Muscle of leg (tissue), 11 donors: Measurements from ENCODE around the gene GRIPAP1. TPM values are rescaled to one million over a fixed set of nuclear protein-coding genes. Genes with fewer than 3 reads are reported as not detected.

ENCODE experiments used
- DNase-seq: peaks from one replicate; pipeline ENCODE4 v3.0.0; 2013
- H3K27ac ChIP-seq: one replicate; pipeline ENCODE4 v1.5.1; 2013; ENCODE audit warnings: mild to moderate bottlenecking, low read length, control low read depth
- H3K27me3 ChIP-seq: one replicate; pipeline ENCODE4 v1.6.1; 2013; ENCODE audit warnings: low read length; ENCODE audit not compliant: control insufficient read depth, insufficient read depth
- H3K36me3 ChIP-seq: one replicate; pipeline ENCODE4 v1.6.1; 2013; ENCODE audit warnings: low read length; ENCODE audit not compliant: control insufficient read depth, insufficient read depth
- H3K4me1 ChIP-seq: one replicate; pipeline ENCODE4 v1.6.1; 2013; ENCODE audit warnings: low read length; ENCODE audit not compliant: control insufficient read depth, insufficient read depth
- H3K4me3 ChIP-seq: one replicate; pipeline ENCODE4 v1.5.1; 2013; ENCODE audit warnings: low read length, control low read depth
- H3K9me3 ChIP-seq: replicated peaks from 2 replicates; pipeline ENCODE4 v1.6.1; 2013; ENCODE audit warnings: low read depth, low read length; ENCODE audit not compliant: control insufficient read depth
- WGBS: methylation state at CpG from one replicate; pipeline ENCODE4 v1.1.5; 2013; ENCODE audit warnings: missing lambda C conversion rate; ENCODE audit not compliant: insufficient coverage; 5-methylcytosine and 5-hydroxymethylcytosine counted together
- polyA plus RNA-seq, 8 donors: library from polyadenylated mRNA; unstranded; fragments of 120-200 nt; gene quantifications; one replicate each; pipeline versions ENCODE4 v1.2.1 to v1.2.3, GENCODE V29; 2013; ENCODE audit warnings: inconsistent platforms in 1 of 8, low replicate concordance in 1 of 8; ENCODE audit not compliant: insufficient read length in 8 of 8, insufficient read depth in 1 of 8
- total RNA-seq: library from RNA; stranded (reverse); fragments of 120-200 nt; gene quantifications from one replicate; pipeline ENCODE4 v1.2.4, GENCODE V29; 2013

Gene GRIPAP1
- total and polyA plus RNA-seq, 9 donors: 9.9 to 26.0 (median 21.5) TPM

GRCh38 chrX:48942895-48943294, 59.2 kb downstream of the GRIPAP1 start:
- no peak for DNase-seq
- Histone ChIP-seq H3K36me3 (peaks cover 20% of the 10 kb centered on the region), H3K9me3 (no peaks in the 10 kb centered on the region), H3K4me1 (peaks cover 3% of the 10 kb centered on the region), H3K4me3 (no peak overlapping the region), H3K27ac (no peak overlapping the region), H3K27me3 (no peaks in the 10 kb centered on the region)
- WGBS: 80% methylated on average over 2 of the region's 2 CpGs

GRCh38 chrX:48940404-48940955, 61.6 kb downstream of the GRIPAP1 start:
- H3K9me3 ChIP-seq: no peaks in the 10 kb centered on the region
- H3K27me3 ChIP-seq: no peaks in the 10 kb centered on the region
- peaks cover 3% of the 10 kb centered on the region for H3K4me1 ChIP-seq
- no peak overlapping the region for H3K4me3 ChIP-seq
- WGBS: no CpG with 5 or more reads among the region's 2 CpGs
- H3K27ac ChIP-seq: no peak overlapping the region
- peaks cover 24% of the 10 kb centered on the region for H3K36me3 ChIP-seq
- DNase-seq: no peak

- peaks cover 3% of the 10 kb centered on the region for H3K4me1 ChIP-seq
- no peak overlapping the region for H3K4me3 ChIP-seq
- no peak overlapping the region for H3K27ac ChIP-seq
- H3K27me3 ChIP-seq: no peaks in the 10 kb centered on the region
- no peaks in the 10 kb centered on the region for H3K9me3 ChIP-seq
- peaks cover 30% of the 10 kb centered on the region for H3K36me3 ChIP-seq
- no peak for DNase-seq
- 100% methylated on average over 1 of the region's 3 CpGs for WGBS
Measured at GRCh38 chrX:48939524-48940228, 62.4 kb downstream of the GRIPAP1 start.

GRCh38 chrX:48938721-48939425, 63.2 kb downstream of the GRIPAP1 start:
- no peaks in the 10 kb centered on the region for H3K9me3 ChIP-seq
- no CpG with 5 or more reads among the region's 1 CpG for WGBS
- H3K4me1 ChIP-seq: peaks cover 3% of the 10 kb centered on the region
- peaks cover 34% of the 10 kb centered on the region for H3K36me3 ChIP-seq
- DNase-seq: no peak
- peak overlapping the region; percentile 25 for H3K27ac ChIP-seq
- H3K4me3 ChIP-seq: no peak overlapping the region
- H3K27me3 ChIP-seq: no peaks in the 10 kb centered on the region

GRCh38 chrX:48937054-48937907, 64.8 kb downstream of the GRIPAP1 start:
- no peaks in the 10 kb centered on the region for H3K27me3 ChIP-seq
- H3K36me3 ChIP-seq: peaks cover 29% of the 10 kb centered on the region
- WGBS: 40% methylated on average over 8 of the region's 9 CpGs
- peak; percentile 45 for DNase-seq
- peak overlapping the region; percentile 62 for H3K27ac ChIP-seq
- H3K9me3 ChIP-seq: no peaks in the 10 kb centered on the region
- H3K4me1 ChIP-seq: peaks cover 3% of the 10 kb centered on the region
- H3K4me3 ChIP-seq: no peak overlapping the region

- whole genome bisulfite sequencing: 89% methylated on average over 6 of the region's 8 CpGs
- H3K4me1 ChIP-seq: peaks cover 3% of the 10 kb centered on the region
- H3K27ac ChIP-seq: no peak overlapping the region
Measured at GRCh38 chrX:48936429-48937053, 65.5 kb downstream of the GRIPAP1 start.

GRCh38 chrX:48935301-48935670, 66.8 kb downstream of the GRIPAP1 start:
- WGBS: no CpG with 5 or more reads among the region's 1 CpG
- Histone ChIP-seq H3K9me3 (no peaks in the 10 kb centered on the region), H3K36me3 (peaks cover 23% of the 10 kb centered on the region), H3K27ac (no peak overlapping the region), H3K27me3 (no peaks in the 10 kb centered on the region), H3K4me1 (peaks cover 3% of the 10 kb centered on the region), H3K4me3 (no peak overlapping the region)
- no peak for DNase-seq

More at GRCh38 chrX:48936429-48937053, 65.5 kb downstream of the GRIPAP1 start:
- Histone ChIP-seq H3K9me3 (no peaks in the 10 kb centered on the region), H3K27me3 (no peaks in the 10 kb centered on the region), H3K36me3 (peaks cover 29% of the 10 kb centered on the region), H3K4me3 (no peak overlapping the region)
- no peak for DNase-seq

GRCh38 chrX:48934581-48935300, 67.3 kb downstream of the GRIPAP1 start:
- Histone ChIP-seq H3K4me1 (peaks cover 3% of the 10 kb centered on the region), H3K36me3 (peaks cover 18% of the 10 kb centered on the region), H3K27ac (no peak overlapping the region), H3K9me3 (no peaks in the 10 kb centered on the region), H3K4me3 (no peak overlapping the region), H3K27me3 (no peaks in the 10 kb centered on the region)
- no CpG with 5 or more reads among the region's 7 CpGs for WGBS
- DNase-seq: no peak

- Histone ChIP-seq H3K36me3 (peaks cover 18% of the 10 kb centered on the region), H3K27ac (no peak overlapping the region), H3K4me3 (no peak overlapping the region), H3K4me1 (peaks cover 1% of the 10 kb centered on the region), H3K27me3 (no peaks in the 10 kb centered on the region), H3K9me3 (no peaks in the 10 kb centered on the region)
- WGBS: no CpG with 5 or more reads among the region's 2 CpGs
- DNase-seq: no peak
Measured at GRCh38 chrX:48933757-48934156, 68.3 kb downstream of the GRIPAP1 start.
